HUDEP-2 (cell line): ENCODE results near the gene PIM1.
A peak's percentile ranks its signal among the peaks of the same experiment; 100 is the strongest.

Experiments used
- DNase-seq, 76 experiments: peaks; one replicate each; lab custom pipeline; 2025; ENCODE audit not compliant: unreplicated experiment in 76 of 76; lab: John Stamatoyannopoulos, UW

PIM1 gene

DNA sequence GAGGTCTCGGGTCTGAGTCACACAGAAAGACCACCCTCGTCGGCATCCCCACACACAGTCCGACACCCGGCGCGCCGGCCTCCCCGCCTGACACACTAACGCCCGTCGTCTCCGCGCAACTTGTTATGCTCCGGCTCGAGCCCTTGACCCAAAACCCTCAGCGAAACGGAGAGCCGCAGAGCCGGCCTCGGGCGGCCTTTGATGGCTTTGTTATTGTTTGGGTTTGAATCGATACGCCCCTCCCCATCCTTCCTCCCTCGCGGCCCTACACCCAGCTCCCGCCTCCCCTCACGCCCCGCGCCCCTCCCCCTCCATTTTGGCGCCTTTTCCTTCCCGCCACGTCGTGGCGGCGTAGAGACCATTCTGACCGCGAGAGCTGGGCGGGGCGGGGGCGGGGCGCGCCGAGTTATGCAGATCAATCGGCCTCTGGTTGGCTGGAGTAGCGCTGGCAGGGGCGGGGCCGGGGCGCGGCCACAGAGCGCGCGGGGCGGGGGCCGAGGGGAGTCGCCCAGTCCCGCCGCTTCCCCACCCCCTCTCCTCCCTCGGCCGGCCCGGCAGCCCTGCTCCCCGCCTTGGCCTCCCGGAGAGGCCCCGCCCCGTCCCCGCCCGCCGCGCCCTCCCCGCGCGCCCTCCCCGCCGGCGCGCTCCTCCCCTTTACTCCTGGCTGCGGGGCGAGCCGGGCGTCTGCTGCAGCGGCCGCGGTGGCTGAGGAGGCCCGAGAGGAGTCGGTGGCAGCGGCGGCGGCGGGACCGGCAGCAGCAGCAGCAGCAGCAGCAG lies at the start of gene PIM1:
Gene PIM1, plus strand, starts transcription at position 657 of the 777 bp plus-strand sequence. CDS start 424 bp downstream, outside the sequence.
- peak in 75 of 76 experiments; percentile 82 to 100 (median 100) for DNase-seq

DNA sequence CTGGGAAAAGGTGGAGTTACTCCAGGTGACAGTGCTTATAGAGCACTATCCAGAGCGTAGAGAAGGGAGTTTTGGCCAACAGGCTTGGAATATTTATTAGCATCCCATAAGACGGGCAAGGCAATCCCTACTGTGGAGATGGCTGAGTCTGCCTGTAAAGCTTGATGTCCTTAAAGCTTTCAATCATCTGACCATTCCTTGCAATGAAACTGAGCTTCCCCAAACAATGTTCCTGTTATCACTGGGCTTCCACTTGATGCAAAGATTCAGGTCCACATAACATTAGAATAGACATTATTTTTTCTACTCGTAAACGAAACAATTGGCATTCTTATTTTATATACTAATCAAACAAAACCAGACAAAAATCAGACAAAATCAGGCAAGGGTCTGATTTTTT lies 48.4 kb upstream of the PIM1 start:
- DNase-seq = no peak

DNA sequence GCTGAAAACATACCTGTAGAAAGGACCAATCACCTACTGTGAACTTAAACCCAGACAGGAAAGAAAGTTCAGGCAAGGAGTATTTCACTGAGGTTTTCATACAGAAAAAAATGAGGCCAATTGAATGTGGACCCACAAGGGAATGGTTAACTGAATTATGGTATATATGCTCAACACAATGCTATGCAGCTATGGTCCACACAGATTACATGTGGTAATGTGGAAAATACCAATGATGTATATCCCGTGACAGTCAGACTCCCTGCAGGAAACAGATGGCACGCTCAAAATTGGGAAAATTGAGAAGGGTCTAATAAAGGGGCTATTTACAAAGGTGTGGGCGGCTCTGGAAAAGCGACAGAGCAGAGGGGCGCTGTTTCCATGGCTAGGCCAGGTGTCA lies 47.1 kb upstream of the PIM1 start:
- DNase-seq = no peak

DNA sequence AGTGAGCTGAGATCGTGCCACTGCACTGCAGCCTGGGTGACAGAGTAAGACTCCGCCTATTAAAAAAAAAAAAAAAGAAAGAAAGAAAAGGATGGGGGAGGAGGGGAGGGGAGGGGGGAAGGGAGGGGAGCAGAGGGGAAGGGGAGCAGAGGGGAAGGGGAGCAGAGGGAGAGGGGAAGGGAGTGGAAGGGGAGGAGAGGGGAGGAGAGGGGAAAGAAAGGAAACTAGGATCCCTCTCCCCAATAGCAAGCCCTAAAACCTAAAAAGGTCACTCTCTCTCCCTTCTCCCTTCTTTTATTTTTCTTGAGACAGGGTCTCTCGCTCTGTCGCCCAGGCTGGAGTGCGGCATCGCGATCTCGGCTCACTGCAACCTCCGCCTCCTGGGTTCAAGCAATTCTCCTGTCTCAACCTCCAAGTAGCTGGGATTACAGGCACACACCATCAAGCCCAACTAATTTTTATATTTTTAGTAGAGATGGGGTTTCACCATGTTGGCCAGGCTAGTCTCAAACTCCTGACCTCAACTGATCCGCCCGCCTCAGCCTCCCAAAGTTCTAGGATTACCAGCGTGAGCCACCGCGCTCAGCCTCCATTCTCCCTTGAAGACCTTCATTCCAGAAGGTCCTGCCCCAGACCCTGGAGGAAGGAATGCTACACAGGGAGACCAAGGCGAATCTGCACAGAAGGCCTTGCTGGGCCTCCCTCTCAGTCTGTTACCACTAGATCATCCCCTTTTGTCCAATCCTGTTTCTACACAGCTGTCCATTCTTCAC lies 45.8 kb upstream of the PIM1 start:
- DNase-seq = no peak

DNA sequence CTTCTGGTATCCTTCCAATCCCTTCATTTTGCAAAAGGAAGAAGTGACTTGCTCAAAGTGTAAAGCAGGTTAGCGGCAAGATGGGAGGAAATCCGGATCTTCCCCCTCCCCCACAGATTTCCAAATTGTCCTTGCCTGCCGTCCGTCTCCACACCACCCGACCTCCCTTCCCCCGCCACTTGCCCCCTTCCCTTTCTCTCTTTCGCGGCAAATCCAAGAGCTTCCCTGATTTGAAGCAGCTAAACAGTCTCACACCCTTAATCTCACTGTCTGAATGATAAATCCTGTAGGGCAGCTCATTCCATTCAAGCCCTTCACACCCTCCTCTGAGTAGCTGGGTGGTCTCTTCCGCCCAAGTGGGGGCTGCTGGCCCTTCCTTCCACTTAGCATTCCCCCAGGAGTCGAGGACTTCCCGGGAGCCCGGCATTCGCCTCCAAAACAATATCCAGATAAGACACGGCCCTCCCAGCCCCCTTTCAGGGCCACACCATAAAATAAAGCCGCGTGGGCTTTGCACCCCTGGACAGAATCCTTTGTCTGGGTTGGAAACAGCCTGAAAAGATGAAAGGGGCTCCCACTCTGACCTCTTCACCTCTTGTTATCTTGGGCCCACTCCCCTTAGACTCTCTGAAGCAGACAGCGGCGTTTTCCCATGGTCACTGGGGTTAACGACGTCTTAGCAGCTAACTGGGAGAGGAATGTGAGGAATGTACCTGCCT lies 44.0 kb upstream of the PIM1 start:
- DNase-seq = no peak

DNA sequence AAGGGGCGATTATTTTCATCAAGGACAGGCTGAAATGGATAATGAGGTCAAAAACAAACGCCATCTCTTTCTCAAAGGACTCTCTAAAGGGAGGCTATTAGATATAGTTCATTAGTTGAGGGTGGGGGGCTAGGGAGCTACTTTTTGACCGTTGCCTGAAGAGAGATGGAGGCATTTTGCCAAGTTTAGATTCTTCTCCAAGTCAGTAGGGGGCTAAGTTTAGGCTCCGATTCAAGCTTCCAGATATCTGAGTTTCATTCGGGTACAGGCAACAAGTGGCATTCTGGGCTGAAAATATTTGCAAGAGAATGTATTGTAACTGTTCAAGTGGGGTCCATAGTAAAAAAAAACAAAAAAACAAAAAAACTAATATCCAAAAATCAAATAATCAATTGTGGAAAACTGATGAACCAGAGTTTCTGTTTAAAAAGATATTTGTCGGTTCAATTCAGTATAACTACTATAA lies 43.4 kb upstream of the PIM1 start:
- no peak for DNase-seq

DNA sequence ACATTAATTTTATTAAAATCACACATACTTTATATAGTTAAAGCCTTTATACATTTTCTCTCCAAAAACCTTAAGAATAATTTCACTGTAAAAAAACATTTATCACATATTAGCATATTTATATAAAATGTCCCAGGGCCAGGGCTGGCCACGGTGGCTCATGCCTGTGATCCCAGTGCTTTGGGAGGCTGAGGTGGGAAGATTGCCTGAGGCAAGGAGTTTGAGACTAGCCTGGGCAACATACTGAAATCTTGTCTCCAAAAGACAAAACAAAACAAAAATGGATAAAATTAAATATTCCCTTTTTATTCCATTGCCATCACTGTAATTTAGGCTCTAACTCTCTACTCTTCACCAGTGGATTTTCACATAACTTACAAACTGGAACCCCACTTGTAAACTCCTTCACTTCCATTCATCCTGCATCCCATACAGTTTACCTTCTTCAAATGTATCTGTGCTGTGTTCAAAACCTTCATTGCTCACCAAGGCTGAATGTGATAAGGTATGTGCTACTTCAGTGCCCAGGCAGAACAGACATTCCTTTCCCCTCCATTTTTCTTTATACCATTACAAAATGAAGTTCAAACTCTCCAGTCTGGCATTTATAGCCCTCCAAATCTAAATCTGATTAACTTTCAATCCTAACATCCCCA lies 42.9 kb upstream of the PIM1 start:
- DNase-seq = no peak

DNA sequence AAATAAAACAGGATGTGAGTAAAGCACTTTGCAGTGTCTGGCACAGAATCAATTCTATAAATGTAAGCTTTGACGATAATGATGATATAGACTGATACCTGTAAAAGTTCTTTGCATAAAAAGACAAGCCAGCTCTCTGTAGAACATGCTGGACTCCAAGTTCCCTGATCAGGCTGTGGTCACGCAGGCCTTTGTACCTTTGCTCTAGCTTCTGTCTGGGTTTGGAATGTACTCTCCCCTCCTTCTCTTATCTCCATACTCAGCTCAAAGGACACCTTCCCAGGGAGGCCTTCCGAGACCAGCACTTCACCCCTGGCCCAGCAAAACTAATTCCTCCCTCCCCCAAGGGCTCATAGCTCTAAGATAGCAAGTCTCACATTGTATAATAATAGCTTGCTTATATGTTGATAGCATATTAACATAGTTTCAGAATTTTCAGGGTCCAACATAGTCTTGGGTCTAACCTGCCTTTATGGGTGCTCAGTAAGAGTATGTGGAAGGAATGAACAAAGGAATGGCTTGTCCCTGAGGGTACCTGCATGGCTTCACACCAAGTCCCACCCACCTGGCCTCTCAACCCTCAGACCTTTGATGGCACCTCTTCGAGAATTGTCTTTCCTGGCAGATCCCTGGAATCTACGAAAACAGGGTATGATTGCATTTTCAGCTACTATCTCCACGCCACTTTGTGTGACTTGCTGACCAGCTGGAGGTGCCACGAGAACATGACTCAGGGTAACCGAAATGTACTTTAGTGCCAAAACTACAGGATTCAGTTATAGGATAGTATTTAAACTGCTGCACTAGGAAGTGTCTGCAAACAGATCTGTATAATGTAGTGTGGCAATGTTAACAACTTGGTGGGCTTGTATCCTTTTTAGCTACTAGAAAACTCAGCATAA lies 41.7 kb upstream of the PIM1 start:
- peak in 64 of 76 experiments; percentile 11 to 76 (median 57) for DNase-seq

DNA sequence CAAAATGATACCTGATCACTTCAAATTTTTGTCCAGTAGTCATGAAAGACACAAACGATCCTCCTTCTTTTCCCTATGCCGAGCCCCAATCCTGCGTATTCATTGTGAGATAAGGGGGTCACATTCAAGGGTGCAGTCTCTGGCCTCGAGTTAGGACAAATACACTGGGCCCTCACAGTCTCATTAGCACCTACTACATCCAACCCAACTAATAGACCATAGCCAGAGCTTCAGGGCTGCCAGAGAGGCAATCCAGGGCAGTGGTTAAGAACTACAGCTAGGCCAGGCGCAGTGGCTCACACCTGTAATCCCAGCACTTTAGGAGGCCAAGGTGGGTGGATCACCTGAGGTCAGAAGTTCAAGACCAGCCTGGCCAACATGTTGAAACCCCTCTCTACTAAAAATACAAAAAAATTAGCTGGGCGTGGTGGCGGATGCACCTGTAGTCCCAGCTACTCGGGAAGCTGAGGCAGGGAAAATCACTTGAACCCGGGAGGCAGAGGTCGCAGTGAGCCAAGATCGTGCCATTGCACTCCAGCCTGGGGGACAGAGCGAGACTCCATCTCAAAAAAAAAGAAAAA lies 41.0 kb upstream of the PIM1 start:
- peak in 3 of 76 experiments; percentile 8 to 47 (median 21) for DNase-seq

DNA sequence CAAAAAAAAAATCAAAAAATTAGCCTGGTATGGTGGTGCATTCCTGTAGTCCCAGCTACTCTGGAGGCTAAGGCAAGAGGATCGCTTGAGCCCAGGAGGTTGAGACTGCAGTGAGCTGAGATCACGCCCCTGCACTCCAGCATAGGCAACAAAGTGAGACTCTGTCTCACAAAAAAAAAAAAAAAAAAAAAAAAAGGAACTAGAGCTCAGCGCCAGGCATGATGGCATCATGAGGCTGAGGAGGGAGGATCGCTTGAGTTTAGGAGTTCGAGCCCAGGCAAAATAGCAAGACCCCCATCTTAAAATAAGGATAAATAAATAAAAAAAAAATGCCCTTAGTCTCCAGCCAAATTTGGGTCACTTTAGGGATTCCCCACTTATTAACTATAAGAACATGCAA lies 40.4 kb upstream of the PIM1 start:
- no peak for DNase-seq

DNA sequence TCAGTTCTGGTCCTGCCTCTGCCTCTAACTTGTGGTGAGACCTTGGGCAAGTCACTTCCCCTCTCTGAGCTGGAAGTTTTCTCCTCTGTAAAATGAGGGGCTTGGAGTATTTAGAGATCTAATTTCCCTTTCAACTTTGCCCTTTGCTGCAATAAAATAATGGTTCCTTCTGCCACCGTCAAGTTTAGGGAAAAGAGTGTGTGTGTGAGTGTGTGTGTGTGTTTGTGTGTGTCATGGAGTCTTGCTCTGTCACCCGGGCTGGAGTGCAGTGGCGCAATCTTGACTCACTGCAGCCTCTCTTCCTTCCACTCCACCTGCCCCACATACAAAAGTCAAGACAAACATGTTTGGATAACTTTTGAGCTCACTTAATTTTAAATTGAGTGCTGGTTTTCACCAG lies 39.2 kb upstream of the PIM1 start:
- no peak for DNase-seq

DNA sequence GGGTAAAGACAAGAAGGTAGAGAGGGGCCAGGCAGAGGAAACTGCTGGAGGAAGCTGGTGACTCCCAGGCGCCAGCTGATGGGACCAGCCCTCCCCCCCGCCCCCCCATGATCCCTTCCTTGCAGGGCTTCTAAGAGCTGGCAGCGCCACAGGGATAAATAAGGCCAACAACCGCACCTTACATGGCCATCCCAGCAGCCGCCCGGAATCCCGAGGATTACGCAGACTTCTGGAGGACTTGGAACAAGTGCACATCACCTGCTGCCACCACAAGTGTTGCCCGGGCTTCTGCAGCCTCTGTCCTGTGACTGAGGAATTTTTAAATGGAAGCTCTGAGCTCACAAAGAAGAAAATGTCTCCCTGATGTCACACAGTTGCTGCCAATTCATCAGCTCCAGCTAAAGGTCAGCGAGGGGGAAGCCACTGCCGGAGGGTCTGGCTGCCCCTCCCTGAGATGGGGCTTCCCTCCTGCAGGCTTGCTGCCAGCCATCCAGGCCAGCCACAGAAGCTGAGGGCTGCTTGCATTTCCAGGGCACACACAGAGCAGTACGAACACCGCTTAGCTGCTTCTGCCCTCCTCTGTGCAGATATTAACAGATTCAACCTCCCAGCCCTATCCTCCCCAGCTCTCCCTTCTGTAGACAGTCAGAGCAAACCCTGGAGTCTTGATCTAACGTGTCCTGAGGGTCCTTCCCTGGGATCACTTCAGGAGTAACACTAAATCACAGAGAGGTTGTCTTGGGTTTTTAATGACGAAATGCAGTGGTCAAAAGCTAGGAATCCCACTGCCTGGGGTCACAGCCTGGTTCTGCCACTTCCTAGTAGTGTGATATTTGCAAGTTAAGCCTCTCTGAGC lies 38.6 kb upstream of the PIM1 start:
- no peak for DNase-seq

DNA sequence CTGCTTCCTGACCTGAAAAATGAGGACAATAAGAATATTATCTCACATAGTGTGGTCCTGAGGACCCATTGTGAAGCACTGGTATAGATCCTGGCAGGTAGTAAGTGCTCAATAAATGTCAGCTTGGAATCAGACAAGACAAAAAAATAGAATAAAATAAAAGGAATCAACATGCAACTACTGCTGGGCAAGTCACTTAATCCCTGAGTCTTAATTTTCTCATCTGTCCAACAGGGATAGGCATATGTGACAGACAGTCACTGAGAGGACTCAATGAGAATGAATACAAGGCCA lies 38.0 kb upstream of the PIM1 start:
- DNase-seq = no peak

DNA sequence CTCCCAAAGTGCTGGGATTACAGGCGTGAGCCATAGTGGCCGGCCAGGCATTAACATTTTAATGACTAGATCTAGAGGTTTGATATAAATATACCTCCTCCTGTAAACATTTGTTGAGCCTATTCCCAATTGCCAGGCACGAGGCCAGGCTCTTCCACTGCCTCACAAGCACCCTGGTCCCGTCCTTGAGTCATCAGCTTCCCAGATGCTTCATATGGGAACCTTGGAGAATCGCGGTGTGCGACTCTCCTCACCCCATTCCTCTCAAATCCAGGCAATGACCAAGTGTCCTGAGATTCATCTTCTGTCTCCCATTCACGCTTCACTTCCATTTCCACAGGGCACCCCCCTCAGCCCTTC lies 35.9 kb upstream of the PIM1 start:
- no peak for DNase-seq

DNA sequence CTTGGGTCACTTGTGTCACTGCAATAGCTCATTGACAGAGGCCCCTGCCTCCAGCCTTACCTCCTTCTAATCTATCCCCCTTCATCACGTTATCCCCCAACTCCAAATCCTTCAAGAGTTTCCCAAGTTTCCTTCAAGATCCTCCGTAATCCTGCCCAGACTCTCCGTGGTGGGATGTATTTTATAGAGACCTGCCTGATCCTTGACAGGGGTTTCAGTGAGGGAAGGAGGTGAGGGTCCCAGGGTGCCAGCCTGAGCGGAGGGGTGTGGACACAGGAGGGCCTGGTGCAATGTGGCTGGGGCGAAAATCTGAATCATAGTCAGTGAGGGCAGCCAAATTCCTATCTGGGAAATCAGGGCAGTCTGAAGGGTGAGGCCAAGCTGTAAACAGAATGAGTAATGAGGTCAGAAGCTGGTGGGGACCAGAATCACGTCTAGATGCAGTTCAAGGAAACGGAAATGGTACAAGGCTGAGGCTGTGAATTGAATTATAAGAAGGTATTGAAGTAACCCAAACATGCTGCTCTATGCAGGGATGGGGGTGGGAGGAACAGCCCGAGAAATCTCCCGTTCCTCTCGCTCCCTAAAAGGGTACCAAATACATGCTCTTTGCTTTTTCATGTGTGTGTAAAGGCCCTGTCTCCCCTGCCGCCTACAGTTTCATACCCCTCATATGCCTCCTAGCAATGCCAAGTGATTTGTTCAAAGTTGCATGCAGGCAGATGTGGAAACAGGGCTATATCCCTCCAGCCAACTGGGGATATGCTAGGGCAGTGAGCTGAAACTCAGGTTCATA lies 35.4 kb upstream of the PIM1 start:
- peak in 35 of 76 experiments; percentile 9 to 63 (median 30) for DNase-seq

DNA sequence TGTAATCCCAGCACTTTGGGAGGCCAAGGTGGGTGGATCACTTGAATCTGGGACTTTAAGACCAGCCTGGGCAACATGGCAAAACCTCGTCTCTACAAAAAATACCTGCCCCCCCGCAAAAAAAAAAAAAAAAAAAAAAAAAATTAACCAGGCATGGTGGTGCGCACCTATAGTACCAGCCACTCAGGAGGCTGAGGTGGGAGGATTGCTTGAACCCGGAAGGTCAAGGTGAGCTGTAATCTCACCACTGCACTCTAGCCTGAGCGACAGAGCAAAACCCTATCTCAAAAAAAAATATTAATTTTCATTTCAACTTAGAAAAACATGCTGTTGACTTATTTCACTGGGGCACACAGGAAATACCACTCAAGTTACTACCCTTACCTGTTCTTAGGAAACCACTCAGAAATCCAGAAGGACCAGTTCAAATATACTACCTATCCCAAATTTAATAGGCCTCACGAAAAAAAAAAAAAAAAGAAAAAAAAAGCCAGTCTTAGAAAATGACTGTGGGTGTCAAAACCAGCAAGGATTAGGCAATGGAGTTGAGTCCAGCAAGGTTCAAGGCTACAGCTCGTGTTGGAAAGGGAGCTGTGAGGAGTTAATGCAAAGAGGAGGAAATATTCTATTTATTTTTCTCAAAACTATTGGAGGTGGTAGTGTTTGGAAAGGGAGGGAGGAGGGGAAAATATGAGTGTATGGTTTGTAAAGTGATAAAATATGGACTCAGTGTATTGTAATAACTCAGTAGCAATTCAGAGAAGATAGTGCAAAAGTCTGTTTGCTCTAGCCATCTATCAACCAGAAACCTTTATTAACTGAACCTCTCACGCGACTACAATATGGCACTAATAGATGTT lies 33.9 kb upstream of the PIM1 start:
- no peak for DNase-seq

DNA sequence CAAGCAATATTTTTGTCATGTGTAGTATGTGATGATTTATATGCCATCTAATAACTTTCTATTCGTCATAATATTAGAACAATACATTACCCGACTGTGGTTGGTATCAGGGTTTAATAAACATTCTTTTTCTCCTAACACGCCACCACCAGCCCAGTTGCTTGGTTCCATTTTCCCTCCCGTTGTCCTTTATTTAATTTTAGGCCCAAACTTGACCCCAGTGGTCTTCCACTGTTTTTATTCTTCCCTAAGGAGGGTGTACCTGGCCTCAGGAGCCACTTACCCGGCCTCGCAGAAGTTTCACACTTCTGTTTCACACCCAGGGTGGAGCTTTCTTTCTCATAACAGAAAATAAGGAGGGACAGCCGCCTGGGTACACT lies 33.1 kb upstream of the PIM1 start:
- no peak for DNase-seq
